WTC11 (cell line): ENCODE data around the gene APLN. TPM values are rescaled to one million over a fixed set of nuclear protein-coding genes. Genes with fewer than 3 reads are reported as not detected.

ENCODE experiments used
- ATAC-seq: fragments of 200-7000 bp; cut with Tn5 transposase; 2 replicates; pipeline ENCODE4 v1.10.0; 2021; ENCODE audit warnings: mild to moderate bottlenecking, moderate library complexity
- CTCF ChIA-PET: fragments of 300-600 bp; sonication (Branson Sonifier 250); formaldehyde crosslinking; loops from one replicate; lab custom pipeline; 2021; ENCODE audit warnings: antibody characterized with exemption; lab: Charles Lee
- POLR2A ChIA-PET: fragments of 350-600 bp; sonication (Branson Sonifier 250); formaldehyde crosslinking; loops from one replicate; lab custom pipeline; 2021; ENCODE audit warnings: antibody characterized with exemption; lab: Charles Lee
- DNase-seq: peaks from one replicate; pipeline ENCODE4 v3.0.0; 2021; ENCODE audit warnings: low spot score
- H3K27ac Mint-ChIP-seq: 2 replicates; pipeline ENCODE4 v1.8.0; 2021; ENCODE audit warnings: mixed read lengths
- H3K27me3 Mint-ChIP-seq: 2 replicates; pipeline ENCODE4 v1.8.0; 2021; ENCODE audit warnings: low read depth, mild to moderate bottlenecking, moderate library complexity, mixed read lengths
- H3K36me3 Mint-ChIP-seq: 2 replicates; pipeline ENCODE4 v1.8.0; 2021; ENCODE audit warnings: mixed read lengths
- H3K4me1 Mint-ChIP-seq: 2 replicates; pipeline ENCODE4 v1.8.0; 2022; ENCODE audit warnings: mixed read lengths
- H3K4me3 Mint-ChIP-seq: 2 replicates; pipeline ENCODE4 v1.8.0; 2021; ENCODE audit warnings: mild to moderate bottlenecking, moderate library complexity, mixed read lengths
- H3K9me3 Mint-ChIP-seq: 2 replicates; pipeline ENCODE4 v1.8.0; 2021; ENCODE audit warnings: mixed read lengths
- CDX4 ChIP-seq: fragments of 250-450 bp; sonication (Bioruptor Pico); IDR thresholded peaks from 2 replicates; pipeline ENCODE4 v1.9.0; 2021; ENCODE audit warnings: moderate library complexity, mild to moderate bottlenecking, inconsistent platforms, borderline replicate concordance
- ESRRA ChIP-seq: sonication (generic); formaldehyde crosslinking; IDR thresholded peaks from 2 replicates; pipeline ENCODE4 v1.8.1; 2022; ENCODE audit warnings: mild to moderate bottlenecking, missing genetic modification reagents, borderline replicate concordance
- FOXK1 ChIP-seq: sonication (generic); formaldehyde crosslinking; IDR thresholded peaks from 2 replicates; pipeline ENCODE4 v1.8.0; 2022; ENCODE audit warnings: mild to moderate bottlenecking, moderate library complexity, missing genetic modification reagents
- GTF2I ChIP-seq: fragments of 250-450 bp; sonication (Bioruptor Pico); conservative IDR thresholded peaks from 2 replicates; pipeline ENCODE4 v1.4.0; 2021; ENCODE audit warnings: mild to moderate bottlenecking
- HMGXB4 ChIP-seq: sonication (generic); formaldehyde crosslinking; IDR thresholded peaks from 2 replicates; pipeline ENCODE4 v1.8.1; 2023; ENCODE audit warnings: mild to moderate bottlenecking, moderate library complexity, missing genetic modification reagents
- KAT7 ChIP-seq: sonication (generic); formaldehyde crosslinking; IDR thresholded peaks from 2 replicates; pipeline ENCODE4 v1.8.1; 2023; ENCODE audit warnings: missing genetic modification reagents, mild to moderate bottlenecking, borderline replicate concordance
- MAX ChIP-seq: sonication (generic); formaldehyde crosslinking; IDR thresholded peaks from 2 replicates; pipeline ENCODE4 v1.8.0; 2022; ENCODE audit warnings: mild to moderate bottlenecking, missing genetic modification reagents
- MLX ChIP-seq: sonication (generic); formaldehyde crosslinking; IDR thresholded peaks from 2 replicates; pipeline ENCODE4 v1.8.1; 2023; ENCODE audit warnings: mild to moderate bottlenecking, missing genetic modification reagents, moderate library complexity
- MXD4 ChIP-seq: fragments of 250-450 bp; sonication (Bioruptor Pico); IDR thresholded peaks from 2 replicates; pipeline ENCODE4 v1.8.0; 2021; ENCODE audit warnings: mild to moderate bottlenecking, moderate library complexity, borderline replicate concordance
- MYBL2 ChIP-seq: sonication (generic); formaldehyde crosslinking; IDR thresholded peaks from 2 replicates; pipeline ENCODE4 v1.8.1; 2023; ENCODE audit warnings: mild to moderate bottlenecking, moderate library complexity, missing genetic modification reagents
- NFATC4 ChIP-seq: fragments of 250-450 bp; sonication (Bioruptor Pico); IDR thresholded peaks from 2 replicates; pipeline ENCODE4 v1.9.0; 2021; ENCODE audit warnings: mild to moderate bottlenecking
- NR3C1 ChIP-seq: sonication (generic); formaldehyde crosslinking; conservative IDR thresholded peaks from 2 replicates; pipeline ENCODE4 v1.8.1; 2023; ENCODE audit warnings: low read depth, mild to moderate bottlenecking, missing genetic modification reagents
- RELA ChIP-seq: sonication (generic); formaldehyde crosslinking; IDR thresholded peaks from 2 replicates; pipeline ENCODE4 v1.8.1; 2022; ENCODE audit warnings: missing genetic modification reagents, mild to moderate bottlenecking, borderline replicate concordance
- SMAD4 ChIP-seq: sonication (generic); formaldehyde crosslinking; IDR thresholded peaks from 2 replicates; pipeline ENCODE4 v1.8.0; 2022; ENCODE audit warnings: mild to moderate bottlenecking, missing genetic modification reagents
- SOX15 ChIP-seq: fragments of 250-450 bp; sonication (Bioruptor Pico); IDR thresholded peaks from 2 replicates; pipeline ENCODE4 v1.9.0; 2021; ENCODE audit warnings: mild to moderate bottlenecking
- TEAD1 ChIP-seq: sonication (generic); formaldehyde crosslinking; IDR thresholded peaks from 2 replicates; pipeline ENCODE4 v1.8.0; 2022; ENCODE audit warnings: mild to moderate bottlenecking, missing genetic modification reagents
- USF1 ChIP-seq: sonication (generic); formaldehyde crosslinking; IDR thresholded peaks from 2 replicates; pipeline ENCODE4 v1.8.0; 2022; ENCODE audit warnings: mild to moderate bottlenecking, missing genetic modification reagents
- ZMAT4 ChIP-seq: fragments of 250-450 bp; sonication (Bioruptor Pico); IDR thresholded peaks from 2 replicates; pipeline ENCODE4 v1.9.0; 2021; ENCODE audit warnings: mild to moderate bottlenecking
- ZNF317 ChIP-seq: sonication (generic); formaldehyde crosslinking; IDR thresholded peaks from 2 replicates; pipeline ENCODE4 v1.8.1; 2023; ENCODE audit warnings: low read depth, mild to moderate bottlenecking, moderate library complexity, missing genetic modification reagents, borderline replicate concordance
- ZNF512 ChIP-seq: sonication (generic); formaldehyde crosslinking; IDR thresholded peaks from 2 replicates; pipeline ENCODE4 v1.8.1; 2022; ENCODE audit warnings: missing genetic modification reagents, borderline replicate concordance
- ZSCAN18 ChIP-seq: fragments of 250-450 bp; sonication (Bioruptor Pico); IDR thresholded peaks from 2 replicates; pipeline ENCODE4 v2.1.2; 2022; ENCODE audit warnings: mild to moderate bottlenecking, moderate library complexity
- total RNA-seq: library from RNA; stranded (reverse); gene quantifications from 3 replicates; pipeline ENCODE4 v1.2.3, GENCODE V29; 2021

The APLN gene
- total RNA-seq, 1 experiment from 2014 or later, result 4.2 TPM

GRCh38 chrX:129636175-129636681 lies 18.5 kb downstream of the APLN start:
- Mint-ChIP-seq H3K27me3 (no peaks in the 10 kb centered on the region; the same call in 1 of the 2 replicates), H3K36me3 (no peaks in the 10 kb centered on the region), H3K4me1 (peaks cover 12% of the 10 kb centered on the region), H3K4me3 (no peak overlapping the region), H3K27ac (no peak overlapping the region), H3K9me3 (0 out of 2 replicates have a peak, but pooled peaks cover 3% of the 10 kb centered on the region)
- TF ChIP-seq ZSCAN18 (CRISPR knock-in tag) (no peak), USF1 (CRISPR knock-in tag) (no peak), MYBL2 (CRISPR knock-in tag) (no peak), ZNF512 (no peak), ESRRA (CRISPR knock-in tag) (no peak), CDX4 (CRISPR knock-in tag) (no peak), MXD4 (no peak), SMAD4 (no peak)
- ATAC-seq, result no peak
- CTCF ChIA-PET, result interaction anchor here (0.6 to 6.4 kb wide), 8 partner anchors 13 to 616 kb away, joined by 3 to 76 read pairs (median 4); no protein-coding TSS in a partner anchor
- POLR2A ChIA-PET, result no interaction called here
- no peak for DNase-seq

GRCh38 chrX:129634541-129634940 lies 20.2 kb downstream of the APLN start:
- Mint-ChIP-seq H3K9me3 (no peaks in the 10 kb centered on the region), H3K4me1 (peaks cover 12% of the 10 kb centered on the region), H3K36me3 (no peaks in the 10 kb centered on the region), H3K4me3 (no peak overlapping the region), H3K27me3 (no peaks in the 10 kb centered on the region; the same call in 1 of the 2 replicates), H3K27ac (no peak overlapping the region)
- POLR2A ChIA-PET, result no interaction called here
- CTCF ChIA-PET, result interaction anchor here (1.0 to 1.2 kb wide), 3 partner anchors 29 to 122 kb away, joined by 3 to 4 read pairs (median 3); no protein-coding TSS in a partner anchor
- ATAC-seq (peak; percentile 38), DNase-seq (peak; percentile 18)
- TF ChIP-seq RELA (CRISPR knock-in tag) (no peak), MAX (no peak), FOXK1 (CRISPR knock-in tag) (no peak), MXD4 (no peak), KAT7 (CRISPR knock-in tag) (no peak)

GRCh38 chrX:129632443-129632842 lies 22.3 kb downstream of the APLN start:
- TF ChIP-seq SOX15, result no peak
- no peak for TF ChIP-seq ZSCAN18 (CRISPR knock-in tag)
- no peak for TF ChIP-seq NR3C1 (CRISPR knock-in tag)
- TF ChIP-seq ZMAT4 (CRISPR knock-in tag), result no peak
- no peak for TF ChIP-seq MLX
- TF ChIP-seq TEAD1, result no peak
- no peak for TF ChIP-seq NFATC4
- no peak for TF ChIP-seq HMGXB4
- TF ChIP-seq ESRRA (CRISPR knock-in tag), result no peak
- TF ChIP-seq SMAD4, result no peak
- no peak for TF ChIP-seq GTF2I
- no peak for TF ChIP-seq ZNF317
- Mint-ChIP-seq H3K27ac (no peak overlapping the region), H3K9me3 (no peaks in the 10 kb centered on the region), H3K4me3 (no peak overlapping the region), H3K27me3 (no peaks in the 10 kb centered on the region; the same call in 1 of the 2 replicates), H3K36me3 (no peaks in the 10 kb centered on the region), H3K4me1 (peaks cover 4% of the 10 kb centered on the region; the same call in 1 of the 2 replicates)
- ChIA-PET POLR2A (no interaction called here), CTCF (no interaction called here)
- DNase-seq (no peak), ATAC-seq (no peak)
